H9 (cell line): Measurements from ENCODE around the gene VWA8. TPM values are rescaled to one million over a fixed set of nuclear protein-coding genes. Genes with fewer than 3 reads are reported as not detected.

Experiments used
- DNase-seq: peaks from one replicate; pipeline ENCODE4 v3.0.0-alpha.2; 2017
- H2AFZ ChIP-seq: one replicate; pipeline ENCODE4 v1.6.1; 2013; ENCODE audit warnings: mild to moderate bottlenecking, low read length, control low read depth, moderate library complexity
- H2AK5ac ChIP-seq: 2 replicates; pipeline ENCODE4 v1.6.1; 2013; ENCODE audit warnings: low read length, control low read depth, mixed read lengths; ENCODE audit not compliant: insufficient read length
- H2BK120ac ChIP-seq: one replicate; pipeline ENCODE4 v1.6.1; 2013; ENCODE audit warnings: low read depth, mild to moderate bottlenecking, low read length, control low read depth, inconsistent platforms; ENCODE audit not compliant: poor library complexity, severe bottlenecking
- H2BK12ac ChIP-seq: 2 replicates; pipeline ENCODE4 v1.6.1; 2013; ENCODE audit warnings: low read length, control low read depth, mixed read lengths, low read depth; ENCODE audit not compliant: insufficient read length
- H2BK15ac ChIP-seq: 2 replicates; pipeline ENCODE4 v1.6.1; 2013; ENCODE audit warnings: low read depth, low read length, control low read depth
- H2BK20ac ChIP-seq: one replicate; pipeline ENCODE4 v1.6.1; 2013; ENCODE audit warnings: low read depth, mild to moderate bottlenecking, low read length, control low read depth, inconsistent platforms; ENCODE audit not compliant: poor library complexity, severe bottlenecking
- H2BK5ac ChIP-seq: 2 replicates; pipeline ENCODE4 v1.6.1; 2013; ENCODE audit warnings: low read length, control low read depth, mixed read lengths; ENCODE audit not compliant: insufficient read length
- H3K14ac ChIP-seq: 2 replicates; pipeline ENCODE4 v1.6.1; 2013; ENCODE audit warnings: low read length, control low read depth; ENCODE audit not compliant: insufficient read depth
- H3K18ac ChIP-seq: 2 replicates; pipeline ENCODE4 v1.6.1; 2013; ENCODE audit warnings: low read depth, mild to moderate bottlenecking, mixed read lengths, low read length, control low read depth; ENCODE audit not compliant: insufficient read length
- H3K23ac ChIP-seq: 2 replicates; pipeline ENCODE4 v1.6.1; 2013; ENCODE audit warnings: low read length, control low read depth, mixed read lengths, low read depth; ENCODE audit not compliant: insufficient read length
- H3K23me2 ChIP-seq: 2 replicates; pipeline ENCODE4 v1.6.1; 2013; ENCODE audit warnings: low read depth, mild to moderate bottlenecking, mixed read lengths, low read length, control low read depth; ENCODE audit not compliant: insufficient read length, poor library complexity, severe bottlenecking
- H3K27ac ChIP-seq: 2 replicates; pipeline ENCODE4 v1.5.1; 2013; ENCODE audit warnings: low read length, control low read depth, mixed read lengths, low read depth; ENCODE audit not compliant: insufficient read length
- H3K27me3 ChIP-seq: 2 replicates; pipeline ENCODE4 v1.6.1; 2013; ENCODE audit warnings: low read length, control low read depth, inconsistent platforms; ENCODE audit not compliant: insufficient read depth
- H3K4ac ChIP-seq: 2 replicates; pipeline ENCODE4 v1.6.1; 2013; ENCODE audit warnings: low read depth, mild to moderate bottlenecking, control low read depth, inconsistent platforms, low read length, moderate library complexity
- H3K4me1 ChIP-seq: 2 replicates; pipeline ENCODE4 v1.6.1; 2013; ENCODE audit warnings: low read length, control low read depth, inconsistent platforms; ENCODE audit not compliant: insufficient read depth
- H3K4me2 ChIP-seq: 2 replicates; pipeline ENCODE4 v1.6.1; 2013; ENCODE audit warnings: low read length, control low read depth, mixed read lengths; ENCODE audit not compliant: insufficient read length, insufficient read depth
- H3K56ac ChIP-seq: 2 replicates; pipeline ENCODE4 v1.6.1; 2013; ENCODE audit warnings: low read depth, mild to moderate bottlenecking, mixed read lengths, low read length, control low read depth; ENCODE audit not compliant: insufficient read length
- H3K79me1 ChIP-seq: 2 replicates; pipeline ENCODE4 v1.6.1; 2013; ENCODE audit warnings: low read depth, mild to moderate bottlenecking, moderate library complexity, low read length, control low read depth, inconsistent platforms; ENCODE audit not compliant: insufficient read depth, poor library complexity, severe bottlenecking
- H3K79me2 ChIP-seq: 2 replicates; pipeline ENCODE4 v1.6.1; 2013; ENCODE audit warnings: low read length, control low read depth, inconsistent platforms; ENCODE audit not compliant: insufficient read depth
- H3K9ac ChIP-seq: 2 replicates; pipeline ENCODE4 v1.6.1; 2013; ENCODE audit warnings: low read length, control low read depth, mixed read lengths; ENCODE audit not compliant: insufficient read length; ENCODE audit errors: extremely low read depth
- H3K9me3 ChIP-seq: one replicate; pipeline ENCODE4 v1.6.1; 2013; ENCODE audit warnings: low read depth, low read length, inconsistent platforms; ENCODE audit not compliant: control insufficient read depth
- H3T11ph ChIP-seq: one replicate; pipeline ENCODE4 v1.6.1; 2013; ENCODE audit warnings: mild to moderate bottlenecking, low read length, control low read depth, inconsistent platforms
- H4K20me1 ChIP-seq: one replicate; pipeline ENCODE4 v1.6.1; 2013; ENCODE audit not compliant: control insufficient read depth, insufficient read length, insufficient read depth
- H4K5ac ChIP-seq: 2 replicates; pipeline ENCODE4 v1.6.1; 2013; ENCODE audit warnings: low read depth, mild to moderate bottlenecking, mixed read lengths, low read length, control low read depth; ENCODE audit not compliant: insufficient read length
- H4K8ac ChIP-seq: replicated peaks from 2 replicates; pipeline ENCODE4 v1.6.1; 2013; ENCODE audit warnings: low read length, control low read depth, mixed read lengths, low read depth; ENCODE audit not compliant: insufficient read length
- H4K91ac ChIP-seq: 2 replicates; pipeline ENCODE4 v1.6.1; 2013; ENCODE audit warnings: low read depth, mild to moderate bottlenecking, moderate library complexity, mixed read lengths, low read length, control low read depth; ENCODE audit not compliant: insufficient read length
- H3K27ac Mint-ChIP-seq, 3 experiments: 2 replicates in 2 of 3; 3 replicates in 1 of 3; pipeline ENCODE4 v1.8.0; 2020 to 2021; ENCODE audit warnings: mixed read lengths in 3 of 3, mild to moderate bottlenecking in 1 of 3, moderate library complexity in 1 of 3
- H3K27me3 Mint-ChIP-seq: 2 replicates; pipeline ENCODE4 v1.8.0; 2021; ENCODE audit warnings: low read depth, mild to moderate bottlenecking, moderate library complexity, mixed read lengths
- H3K36me3 Mint-ChIP-seq, 3 experiments: 2 replicates in 2 of 3; 3 replicates in 1 of 3; pipeline ENCODE4 v1.8.0; 2020 to 2021; ENCODE audit warnings: low read depth in 3 of 3, mixed read lengths in 3 of 3; ENCODE audit not compliant: insufficient read depth in 1 of 3
- H3K4me1 Mint-ChIP-seq, 2 experiments: 2 replicates each; pipeline ENCODE4 v1.8.0; 2020; ENCODE audit warnings: mixed read lengths in 2 of 2
- H3K4me3 Mint-ChIP-seq, 2 experiments: 2 replicates in 1 of 2; 3 replicates in 1 of 2; pipeline ENCODE4 v1.8.0; 2020 to 2021; ENCODE audit warnings: mild to moderate bottlenecking in 2 of 2, mixed read lengths in 2 of 2, moderate library complexity in 1 of 2
- H3K9me3 Mint-ChIP-seq, 2 experiments: 2 replicates in 1 of 2; 3 replicates in 1 of 2; pipeline ENCODE4 v1.8.0; 2020; ENCODE audit warnings: mild to moderate bottlenecking in 2 of 2, mixed read lengths in 2 of 2, moderate library complexity in 1 of 2
- WGBS: extraction: QIAGEN DNeasy Blood & Tissue Kit; methylation state at CpG from one replicate; pipeline ENCODE4 v1.1.7; 2013; ENCODE audit warnings: missing lambda C conversion rate, low lambda C conversion rate, mixed read lengths; ENCODE audit not compliant: insufficient read length; ENCODE audit errors: extremely low coverage; 5-methylcytosine and 5-hydroxymethylcytosine counted together
- total RNA-seq: library from RNA; stranded (reverse); gene quantifications from 2 replicates; pipeline ENCODE4 v1.2.1, GENCODE V29; 2021
- TF ChIP-seq, protein P1 (sequence below): fragments of 200-600 bp; sonication (generic); conservative IDR thresholded peaks from 3 replicates; pipeline ENCODE4 v1.8.0; 2021; ENCODE audit warnings: antibody characterized with exemption, mild to moderate bottlenecking

VWA8 gene
- total RNA-seq, 1 experiment from 2014 or later, result 17.4 TPM

DNA sequence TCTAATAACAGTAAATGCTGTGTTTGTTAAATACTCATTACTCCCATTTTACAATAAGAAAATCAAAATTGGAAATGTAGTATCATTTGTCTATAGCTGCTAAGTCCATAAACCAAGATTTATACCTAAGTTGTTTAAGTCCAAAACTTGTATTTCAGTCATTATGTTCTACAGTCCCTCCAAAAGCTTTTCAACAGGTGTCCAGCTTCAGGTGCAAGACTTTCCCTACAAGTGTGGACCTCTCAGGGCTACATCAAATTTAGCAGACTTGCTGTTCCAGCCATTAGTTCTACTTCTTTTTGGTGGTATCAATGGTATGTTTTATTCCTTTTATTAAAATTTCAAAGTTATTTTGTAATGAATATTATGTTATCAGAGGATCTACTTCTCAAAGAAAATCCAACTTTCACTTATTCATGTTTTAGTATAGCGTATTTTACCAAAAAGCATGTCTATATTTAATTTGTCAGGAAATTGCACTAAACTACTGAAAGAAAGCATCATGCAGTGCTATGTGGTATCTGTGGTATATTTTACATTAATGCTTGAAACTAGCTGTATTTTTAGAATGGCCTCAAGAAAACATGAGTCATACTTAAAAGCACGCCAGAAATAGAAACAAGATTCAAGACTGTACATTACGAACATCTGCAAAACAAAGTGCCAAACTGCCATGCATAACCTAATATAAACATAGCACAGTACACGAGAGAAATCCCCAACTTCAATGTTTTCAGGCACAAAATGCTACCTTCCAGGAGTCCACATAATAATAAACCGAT lies 44.5 kb downstream of the VWA8 start:
- peaks cover 0 to under 1% (median under 1%) of the 10 kb centered on the region in 3 experiments; a peak in 3 of 7 replicates for H3K36me3 Mint-ChIP-seq
- Histone ChIP-seq H3K79me2 (0 out of 2 replicates have a peak, but pooled peaks cover 1% of the 10 kb centered on the region), H3K4ac (no peak overlapping the region), H3K27me3 (no peaks in the 10 kb centered on the region), H3K4me2 (no peak overlapping the region), H2BK120ac (no peak overlapping the region), H2BK5ac (no peak overlapping the region), H3K18ac (no peak overlapping the region), H4K5ac (no peak overlapping the region), H3K27ac (no peak overlapping the region), H3K23ac (no peak overlapping the region), H3K56ac (no peak overlapping the region), H4K20me1 (no peaks in the 10 kb centered on the region), H4K91ac (no peak overlapping the region), H3T11ph (no peak overlapping the region), H3K9me3 (no peaks in the 10 kb centered on the region), H2BK15ac (no peak overlapping the region), H3K79me1 (no peaks in the 10 kb centered on the region), H3K23me2 (no peaks in the 10 kb centered on the region), H2AFZ (no peak overlapping the region), H2AK5ac (no peak overlapping the region), H2BK20ac (no peak overlapping the region), H4K8ac (no peak overlapping the region), H3K14ac (no peak overlapping the region), H2BK12ac (no peak overlapping the region), H3K4me1 (no peaks in the 10 kb centered on the region), H3K9ac (no peak overlapping the region)
- no CpG with 5 or more reads among the region's 5 CpGs for WGBS
- TF ChIP-seq, protein P1, sequence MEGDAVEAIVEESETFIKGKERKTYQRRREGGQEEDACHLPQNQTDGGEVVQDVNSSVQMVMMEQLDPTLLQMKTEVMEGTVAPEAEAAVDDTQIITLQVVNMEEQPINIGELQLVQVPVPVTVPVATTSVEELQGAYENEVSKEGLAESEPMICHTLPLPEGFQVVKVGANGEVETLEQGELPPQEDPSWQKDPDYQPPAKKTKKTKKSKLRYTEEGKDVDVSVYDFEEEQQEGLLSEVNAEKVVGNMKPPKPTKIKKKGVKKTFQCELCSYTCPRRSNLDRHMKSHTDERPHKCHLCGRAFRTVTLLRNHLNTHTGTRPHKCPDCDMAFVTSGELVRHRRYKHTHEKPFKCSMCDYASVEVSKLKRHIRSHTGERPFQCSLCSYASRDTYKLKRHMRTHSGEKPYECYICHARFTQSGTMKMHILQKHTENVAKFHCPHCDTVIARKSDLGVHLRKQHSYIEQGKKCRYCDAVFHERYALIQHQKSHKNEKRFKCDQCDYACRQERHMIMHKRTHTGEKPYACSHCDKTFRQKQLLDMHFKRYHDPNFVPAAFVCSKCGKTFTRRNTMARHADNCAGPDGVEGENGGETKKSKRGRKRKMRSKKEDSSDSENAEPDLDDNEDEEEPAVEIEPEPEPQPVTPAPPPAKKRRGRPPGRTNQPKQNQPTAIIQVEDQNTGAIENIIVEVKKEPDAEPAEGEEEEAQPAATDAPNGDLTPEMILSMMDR, result no peak
- DNase-seq, result no peak
- H3K4me3 Mint-ChIP-seq, result no peak overlapping the region
- no peaks in the 10 kb centered on the region; a peak in 1 of 5 replicates for H3K9me3 Mint-ChIP-seq
- H3K4me1 Mint-ChIP-seq, result peaks cover 7 to 8% of the 10 kb centered on the region in 2 experiments; a peak in 2 of 4 replicates
- no peak overlapping the region for H3K27ac Mint-ChIP-seq
- H3K27me3 Mint-ChIP-seq, result no peaks in the 10 kb centered on the region
